Progenitor cell of endocrine pancreas (in vitro differentiated cells): ENCODE results near the gene LYAR. TPM values are rescaled to one million over a fixed set of nuclear protein-coding genes. Genes with fewer than 3 reads are reported as not detected.

Experiments
- DNase-seq: peaks from one replicate; pipeline ENCODE4 v3.0.0; 2021; ENCODE audit warnings: low spot score; ENCODE audit not compliant: unreplicated experiment
- H3K27ac Mint-ChIP-seq: 2 replicates; pipeline ENCODE4 v1.8.0; 2021; ENCODE audit warnings: mild to moderate bottlenecking, moderate library complexity, mixed read lengths
- H3K27me3 Mint-ChIP-seq: 2 replicates; pipeline ENCODE4 v1.8.0; 2021; ENCODE audit warnings: mixed read lengths
- H3K36me3 Mint-ChIP-seq: 2 replicates; pipeline ENCODE4 v1.8.0; 2022; ENCODE audit warnings: mixed read lengths; ENCODE audit not compliant: insufficient read depth
- H3K4me1 Mint-ChIP-seq: 2 replicates; pipeline ENCODE4 v1.8.0; 2021; ENCODE audit warnings: low read depth, mixed read lengths
- H3K4me3 Mint-ChIP-seq: 2 replicates; pipeline ENCODE4 v1.8.0; 2021; ENCODE audit warnings: low read depth, mild to moderate bottlenecking, moderate library complexity, mixed read lengths
- H3K9me3 Mint-ChIP-seq: 2 replicates; pipeline ENCODE4 v1.8.0; 2021; ENCODE audit warnings: low read depth, mixed read lengths
- total RNA-seq: library from RNA; stranded (reverse); gene quantifications from 2 replicates; pipeline ENCODE4 v1.2.1, GENCODE V29; 2021
- TF ChIP-seq, protein P1 (sequence below): fragments of 200-600 bp; sonication (generic); IDR thresholded peaks from one replicate; pipeline ENCODE4 v1.5.0; 2021; ENCODE audit warnings: antibody characterized with exemption, mild to moderate bottlenecking; ENCODE audit not compliant: unreplicated experiment

LYAR gene
- total RNA-seq, 1 donor from 2014 or later = 18.7 TPM

- Mint-ChIP-seq H3K4me1 (peaks cover 5% of the 10 kb centered on the region), H3K36me3 (peaks cover 2% of the 10 kb centered on the region)
These were observed 38.3 kb upstream of the LYAR start for GRCh38 chr4:4328206-4328605.

GRCh38 chr4:4327652-4328121, 37.7 kb upstream of the LYAR start:
- H3K27ac Mint-ChIP-seq = peak overlapping the region; percentile 3
- TF ChIP-seq, protein P1, sequence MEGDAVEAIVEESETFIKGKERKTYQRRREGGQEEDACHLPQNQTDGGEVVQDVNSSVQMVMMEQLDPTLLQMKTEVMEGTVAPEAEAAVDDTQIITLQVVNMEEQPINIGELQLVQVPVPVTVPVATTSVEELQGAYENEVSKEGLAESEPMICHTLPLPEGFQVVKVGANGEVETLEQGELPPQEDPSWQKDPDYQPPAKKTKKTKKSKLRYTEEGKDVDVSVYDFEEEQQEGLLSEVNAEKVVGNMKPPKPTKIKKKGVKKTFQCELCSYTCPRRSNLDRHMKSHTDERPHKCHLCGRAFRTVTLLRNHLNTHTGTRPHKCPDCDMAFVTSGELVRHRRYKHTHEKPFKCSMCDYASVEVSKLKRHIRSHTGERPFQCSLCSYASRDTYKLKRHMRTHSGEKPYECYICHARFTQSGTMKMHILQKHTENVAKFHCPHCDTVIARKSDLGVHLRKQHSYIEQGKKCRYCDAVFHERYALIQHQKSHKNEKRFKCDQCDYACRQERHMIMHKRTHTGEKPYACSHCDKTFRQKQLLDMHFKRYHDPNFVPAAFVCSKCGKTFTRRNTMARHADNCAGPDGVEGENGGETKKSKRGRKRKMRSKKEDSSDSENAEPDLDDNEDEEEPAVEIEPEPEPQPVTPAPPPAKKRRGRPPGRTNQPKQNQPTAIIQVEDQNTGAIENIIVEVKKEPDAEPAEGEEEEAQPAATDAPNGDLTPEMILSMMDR = peak; percentile 63
- peak; percentile 28 for DNase-seq
- H3K9me3 Mint-ChIP-seq = no peaks in the 10 kb centered on the region
- peaks cover 3% of the 10 kb centered on the region for H3K36me3 Mint-ChIP-seq
- no peaks in the 10 kb centered on the region for H3K27me3 Mint-ChIP-seq
- H3K4me3 Mint-ChIP-seq = no peak overlapping the region
- peaks cover 5% of the 10 kb centered on the region for H3K4me1 Mint-ChIP-seq

More at GRCh38 chr4:4328206-4328605, 38.3 kb upstream of the LYAR start:
- no peaks in the 10 kb centered on the region for H3K27me3 Mint-ChIP-seq
- no peak overlapping the region for H3K4me3 Mint-ChIP-seq
- TF ChIP-seq, protein P1 = no peak
- DNase-seq = no peak
- H3K9me3 Mint-ChIP-seq = no peaks in the 10 kb centered on the region
- no peak overlapping the region for H3K27ac Mint-ChIP-seq

DNA sequence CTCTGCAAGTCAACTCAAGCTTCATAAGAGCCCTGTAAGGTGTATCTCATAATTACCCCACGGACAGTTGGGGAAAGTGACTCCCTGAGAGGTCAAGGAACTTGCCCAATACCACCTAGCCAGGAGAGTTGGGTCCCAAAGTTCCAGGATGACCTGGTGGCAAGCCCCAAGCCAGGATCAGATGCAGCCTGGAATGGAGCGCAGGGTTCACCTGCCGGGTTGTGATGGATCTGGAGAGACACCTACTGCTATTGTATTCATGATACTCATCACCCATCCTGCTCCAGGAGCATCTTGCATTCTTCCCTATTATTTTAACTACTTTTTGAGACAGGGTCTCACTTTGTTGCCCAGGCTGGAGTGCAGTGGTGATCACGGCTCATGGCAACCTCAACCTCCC, 36.2 kb upstream of the LYAR start:
- Mint-ChIP-seq H3K27ac (no peak overlapping the region), H3K4me3 (no peak overlapping the region), H3K36me3 (peaks cover 9% of the 10 kb centered on the region), H3K4me1 (peaks cover 5% of the 10 kb centered on the region), H3K9me3 (no peaks in the 10 kb centered on the region), H3K27me3 (no peaks in the 10 kb centered on the region)
- DNase-seq = no peak
- TF ChIP-seq, protein P1 = no peak

- Mint-ChIP-seq H3K9me3 (no peaks in the 10 kb centered on the region), H3K4me1 (peaks cover 5% of the 10 kb centered on the region), H3K4me3 (no peak overlapping the region), H3K27ac (no peak overlapping the region), H3K36me3 (peaks cover 11% of the 10 kb centered on the region), H3K27me3 (no peaks in the 10 kb centered on the region)
- TF ChIP-seq, protein P1 = no peak
- DNase-seq = no peak
These were observed 35.4 kb upstream of the LYAR start for GRCh38 chr4:4325321-4325720.

DNA sequence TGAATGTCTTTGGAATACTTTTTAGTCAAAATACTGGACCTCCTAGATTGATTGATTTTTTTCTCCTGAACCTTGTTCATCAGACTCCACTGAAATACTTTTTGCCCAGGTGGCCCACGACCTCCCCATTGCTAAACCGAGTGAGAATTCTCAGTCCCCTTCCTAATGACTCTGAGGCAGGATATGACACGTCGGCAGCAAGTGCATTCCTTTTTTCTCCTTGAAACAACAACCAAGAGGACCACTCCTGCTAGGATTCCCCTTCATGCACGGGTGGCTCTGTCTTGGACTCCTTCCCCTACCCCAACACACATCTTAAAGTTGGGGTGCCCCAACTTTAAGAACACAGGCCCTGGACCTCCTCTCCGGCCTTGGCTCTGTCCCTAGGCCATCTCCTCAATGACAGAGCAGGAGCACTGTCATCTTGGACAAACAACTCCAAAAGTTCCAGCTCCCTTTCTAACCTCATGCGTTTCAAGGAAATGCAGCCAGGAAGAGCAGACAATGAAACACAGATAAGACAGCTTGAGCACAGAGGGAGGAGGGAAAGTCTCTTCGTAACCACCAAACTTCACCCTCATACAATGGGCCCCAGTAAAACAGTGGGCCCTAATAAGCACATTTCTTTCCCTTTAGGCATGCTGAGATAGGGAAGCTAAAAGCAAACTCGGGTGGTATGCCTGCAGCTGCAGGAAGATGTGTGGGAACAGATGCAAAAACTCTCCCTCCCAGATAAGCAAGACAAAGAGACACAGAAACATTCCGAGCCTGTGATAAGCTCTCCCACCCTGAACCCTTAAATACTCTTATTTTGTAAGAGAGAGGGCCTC, 34.0 kb upstream of the LYAR start:
- no peak overlapping the region for H3K4me3 Mint-ChIP-seq
- TF ChIP-seq, protein P1 = no peak
- H3K27ac Mint-ChIP-seq = peak overlapping the region; percentile 62
- peaks cover 11% of the 10 kb centered on the region for H3K36me3 Mint-ChIP-seq
- H3K27me3 Mint-ChIP-seq = no peaks in the 10 kb centered on the region
- peaks cover 5% of the 10 kb centered on the region for H3K4me1 Mint-ChIP-seq
- no peak for DNase-seq
- H3K9me3 Mint-ChIP-seq = no peaks in the 10 kb centered on the region
